ENCODE data around the gene CDC34. TPM values are rescaled to one million over a fixed set of nuclear protein-coding genes. Genes with fewer than 3 reads are reported as not detected.
A peak's percentile ranks its signal among the peaks of the same experiment; 100 is the strongest.

Gene CDC34
- total RNA-seq, 2 donors from 2014 or later: 40.2 to 86.2 TPM

- DNase-seq (ENCODE audit: low spot score): no peak
- Histone ChIP-seq H3K9me3 (no peaks in the 10 kb centered on the region), H3K4me3 (peak overlapping the region; percentile 96), H3K36me3 (no peaks in the 10 kb centered on the region), H3K27ac (no peak overlapping the region), H3K27me3 (replicated peaks; ENCODE audit: insufficient read depth) (no peaks in the 10 kb centered on the region), H3K4me1 (ENCODE audit: control insufficient read depth in 1 of 2, low read depth in 2 of 2) (peaks cover 21 to 38% of the 10 kb centered on the region in 2 donors)
- ATAC-seq (ENCODE audit: insufficient number of reproducible peaks, low FRiP score, low read depth): no peak
- no peak for TF ChIP-seq CTCF (IDR thresholded peaks at IDR 0.05)
Observed at GRCh38 chr19:570937-571565, 39.5 kb downstream of the CDC34 start.

GRCh38 chr19:571566-571974, 40.0 kb downstream of the CDC34 start:
- peaks cover 26 to 43% of the 10 kb centered on the region in 2 donors for H3K4me1 ChIP-seq (ENCODE audit: control insufficient read depth in 1 of 2, low read depth in 2 of 2)
- DNase-seq (ENCODE audit: low spot score): no peak
- H3K27me3 ChIP-seq (replicated peaks; ENCODE audit: insufficient read depth): no peaks in the 10 kb centered on the region
- H3K4me3 ChIP-seq: peak overlapping the region; percentile 96
- no peaks in the 10 kb centered on the region for H3K9me3 ChIP-seq
- H3K27ac ChIP-seq: peak overlapping the region in 1 of 2 donors; percentile 38
- no peak for TF ChIP-seq CTCF (IDR thresholded peaks at IDR 0.05)
- no peak for ATAC-seq (ENCODE audit: insufficient number of reproducible peaks, low FRiP score, low read depth)
- no peaks in the 10 kb centered on the region for H3K36me3 ChIP-seq

GRCh38 chr19:572140-572742, 40.7 kb downstream of the CDC34 start, which contains the start of gene BSG:
TSS of gene BSG (plus strand) at chr19:572596. CDS start at chr19:572635, 39 bp downstream.
- H3K36me3 ChIP-seq: no peaks in the 10 kb centered on the region
- peak; percentile 90 for DNase-seq (ENCODE audit: low spot score)
- H3K27me3 ChIP-seq (replicated peaks; ENCODE audit: insufficient read depth): no peaks in the 10 kb centered on the region
- no peaks in the 10 kb centered on the region for H3K9me3 ChIP-seq
- peak; percentile 86 for ATAC-seq (ENCODE audit: insufficient number of reproducible peaks, low FRiP score, low read depth)
- H3K4me3 ChIP-seq: peak within 1 kb of the TSS; percentile 96
- peaks cover 26 to 49% of the 10 kb centered on the region in 2 donors for H3K4me1 ChIP-seq (ENCODE audit: control insufficient read depth in 1 of 2, low read depth in 2 of 2)
- peak within 1 kb of the TSS; percentile 67 to 71 for H3K27ac ChIP-seq
- no peak for TF ChIP-seq CTCF (IDR thresholded peaks at IDR 0.05)

GRCh38 chr19:572743-573518, 41.4 kb downstream of the CDC34 start:
- no peaks in the 10 kb centered on the region for H3K36me3 ChIP-seq
- ATAC-seq (ENCODE audit: insufficient number of reproducible peaks, low FRiP score, low read depth): no peak
- H3K27me3 ChIP-seq (replicated peaks; ENCODE audit: insufficient read depth): no peaks in the 10 kb centered on the region
- H3K27ac ChIP-seq: peak overlapping the region; percentile 67 to 71
- peaks cover 26 to 49% of the 10 kb centered on the region in 2 donors for H3K4me1 ChIP-seq (ENCODE audit: control insufficient read depth in 1 of 2, low read depth in 2 of 2)
- TF ChIP-seq CTCF (IDR thresholded peaks at IDR 0.05): no peak
- no peaks in the 10 kb centered on the region for H3K9me3 ChIP-seq
- peak overlapping the region; percentile 96 for H3K4me3 ChIP-seq
- DNase-seq (ENCODE audit: low spot score): no peak

GRCh38 chr19:573519-573825, 41.9 kb downstream of the CDC34 start:
- no peaks in the 10 kb centered on the region for H3K27me3 ChIP-seq (replicated peaks; ENCODE audit: insufficient read depth)
- no peak for ATAC-seq (ENCODE audit: insufficient number of reproducible peaks, low FRiP score, low read depth)
- TF ChIP-seq CTCF (IDR thresholded peaks at IDR 0.05): no peak
- DNase-seq (ENCODE audit: low spot score): no peak
- no peak overlapping the region for H3K27ac ChIP-seq
- H3K9me3 ChIP-seq: no peaks in the 10 kb centered on the region
- H3K36me3 ChIP-seq: peaks cover 4% of the 10 kb centered on the region
- H3K4me1 ChIP-seq (ENCODE audit: control insufficient read depth in 1 of 2, low read depth in 2 of 2): peaks cover 26 to 49% of the 10 kb centered on the region in 2 donors
- peak overlapping the region; percentile 96 for H3K4me3 ChIP-seq

Measured in thoracic aorta (tissue), 2 donors.